22Rv1 (cell line): ENCODE data around the gene USP12.

Experiments used
- H3K27ac ChIP-seq: fragments of 450-650 bp; 2 replicates; pipeline ENCODE4 v1.5.1; 2017
- CTCF ChIP-seq: fragments of 450-650 bp; IDR thresholded peaks from 2 replicates; pipeline ENCODE4 v1.5.1; 2017; ENCODE audit warnings: mild to moderate bottlenecking
- ZFX ChIP-seq: fragments of 450-650 bp; IDR thresholded peaks from 2 replicates; pipeline ENCODE4 v1.6.1; 2017; ENCODE audit warnings: antibody characterized with exemption, borderline replicate concordance

The USP12 gene

GRCh38 chr13:27203186-27203585 lies 31.6 kb upstream of the USP12 start:
- no peak overlapping the region for H3K27ac ChIP-seq
- no peak for TF ChIP-seq ZFX
- TF ChIP-seq CTCF: no peak

GRCh38 chr13:27201661-27202060 lies 30.1 kb upstream of the USP12 start:
- H3K27ac ChIP-seq: no peak overlapping the region
- TF ChIP-seq ZFX (no peak), CTCF (no peak)

- TF ChIP-seq CTCF (no peak), ZFX (no peak)
- H3K27ac ChIP-seq: no peak overlapping the region
Observed at GRCh38 chr13:27200413-27201070, 28.9 kb upstream of the USP12 start.

GRCh38 chr13:27199696-27200095 lies 28.1 kb upstream of the USP12 start:
- no peak for TF ChIP-seq CTCF
- TF ChIP-seq ZFX: no peak
- no peak overlapping the region for H3K27ac ChIP-seq

GRCh38 chr13:27199211-27199610 lies 27.6 kb upstream of the USP12 start:
- TF ChIP-seq CTCF: no peak
- TF ChIP-seq ZFX: no peak

GRCh38 chr13:27194895-27195764 lies 23.5 kb upstream of the USP12 start:
- no peak for TF ChIP-seq ZFX
- no peak for TF ChIP-seq CTCF
- H3K27ac ChIP-seq: no peak overlapping the region

More at GRCh38 chr13:27199211-27199610, 27.6 kb upstream of the USP12 start:
- no peak overlapping the region for H3K27ac ChIP-seq

- TF ChIP-seq CTCF: no peak
- no peak for TF ChIP-seq ZFX
- no peak overlapping the region for H3K27ac ChIP-seq
Observed at GRCh38 chr13:27194209-27194608, 22.6 kb upstream of the USP12 start.
